ENCODE results near the gene CDKL1.
"Not testable (repeated sequence)": the region's sequence is repeated elsewhere in the genome, so short reads cannot be mapped to it uniquely, and the experiment has no call there.

Gene CDKL1

GRCh38 chr14:50387548-50387947, 9.1 kb downstream of the CDKL1 start:
- DNase-seq, result no peak

GRCh38 chr14:50383618-50384225, 13.0 kb downstream of the CDKL1 start:
- DNase-seq, result no peak

GRCh38 chr14:50381823-50382287, 14.8 kb downstream of the CDKL1 start:
- DNase-seq, result no peak

- DNase-seq, result no peak
These were observed 15.7 kb downstream of the CDKL1 start for GRCh38 chr14:50381008-50381407.

- DNase-seq, result no peak
These were observed 16.2 kb downstream of the CDKL1 start for GRCh38 chr14:50380455-50380854.

- no peak for DNase-seq
These were observed 17.1 kb downstream of the CDKL1 start for GRCh38 chr14:50379563-50379962.

GRCh38 chr14:50377550-50378085, 19.1 kb downstream of the CDKL1 start:
- DNase-seq, result no peak

- no peak for DNase-seq
These were observed 20.9 kb downstream of the CDKL1 start for GRCh38 chr14:50375760-50376159.

- DNase-seq, result no peak
These were observed 22.7 kb downstream of the CDKL1 start for GRCh38 chr14:50373959-50374358.

GRCh38 chr14:50371546-50371945, 25.1 kb downstream of the CDKL1 start:
- DNase-seq, result no peak

GRCh38 chr14:50366589-50366988, 30.1 kb downstream of the CDKL1 start:
- peak in 1 of 2 donors; percentile 29 for DNase-seq

- DNase-seq, result no peak
These were observed 30.6 kb downstream of the CDKL1 start for GRCh38 chr14:50366115-50366514.

- not testable (repeated sequence) for DNase-seq
These were observed 31.1 kb downstream of the CDKL1 start for GRCh38 chr14:50365572-50365971.

GRCh38 chr14:50364792-50365191, 31.9 kb downstream of the CDKL1 start:
- DNase-seq, result no peak

GRCh38 chr14:50363714-50364111, 33.0 kb downstream of the CDKL1 start:
- peak; percentile 66 to 81 for DNase-seq

- peak; percentile 59 to 69 for DNase-seq
These were observed 33.6 kb downstream of the CDKL1 start for GRCh38 chr14:50362764-50363713.

- not testable (repeated sequence) for DNase-seq
These were observed 34.9 kb downstream of the CDKL1 start for GRCh38 chr14:50361473-50362403.

- no peak for DNase-seq
These were observed 35.8 kb downstream of the CDKL1 start for GRCh38 chr14:50360851-50361250.

GRCh38 chr14:50360093-50360492, 36.6 kb downstream of the CDKL1 start:
- DNase-seq, result no peak

GRCh38 chr14:50359631-50360030, 37.0 kb downstream of the CDKL1 start:
- DNase-seq, result no peak

GRCh38 chr14:50357753-50358395, 38.8 kb downstream of the CDKL1 start:
- DNase-seq, result no peak

- DNase-seq, result no peak
These were observed 39.6 kb downstream of the CDKL1 start for GRCh38 chr14:50357124-50357523.

All from CD4-positive, alpha-beta T cell treated with Interferon alpha-2 for 1 hour (primary cell).